Right atrium auricular region (tissue), 2 donors: ENCODE results near the gene HIPK4. TPM values are rescaled to one million over a fixed set of nuclear protein-coding genes. Genes with fewer than 3 reads are reported as not detected.

Experiments used
- DNase-seq: peaks from one replicate; pipeline ENCODE4 v3.0.0-alpha.2; 2019; ENCODE audit warnings: low spot score
- H3K27ac ChIP-seq, 2 donors: fragments of 200-600 bp; sonication (generic); 1 replicate in 1 of 2; 2 replicates in 1 of 2; pipeline ENCODE4 v1.5.1; 2016 to 2019
- H3K27me3 ChIP-seq, 2 donors: fragments of 200-600 bp; sonication (generic); one replicate each; pipeline versions ENCODE4 v1.5.1 to v1.6.0; 2017 to 2019
- H3K36me3 ChIP-seq: fragments of 200-600 bp; sonication (generic); one replicate; pipeline ENCODE4 v1.5.1; 2016
- H3K4me1 ChIP-seq, 2 donors: fragments of 200-600 bp; sonication (generic); one replicate each; pipeline versions ENCODE4 v1.5.1 to v1.6.0; 2017 to 2019
- H3K4me3 ChIP-seq, 2 donors: fragments of 200-600 bp; sonication (generic); 1 replicate in 1 of 2; 2 replicates in 1 of 2; pipeline ENCODE4 v1.5.1; 2017 to 2019; ENCODE audit warnings: mild to moderate bottlenecking in 1 of 2, moderate library complexity in 1 of 2
- H3K9me3 ChIP-seq, 2 donors: fragments of 200-600 bp; sonication (generic); one replicate each; pipeline ENCODE4 v1.5.1; 2019
- total RNA-seq, 2 donors: library from RNA; depleted of rRNA; stranded (reverse); fragments of >200 nt; gene quantifications; one replicate each; pipeline ENCODE4 v1.1.0, GENCODE V29; 2016
- TF ChIP-seq, protein P1 (sequence below), 2 donors: fragments of 200-600 bp; sonication (generic); IDR thresholded peaks; one replicate each; pipeline ENCODE4 v1.5.1; 2019; ENCODE audit warnings: antibody characterized with exemption in 2 of 2

The HIPK4 gene
- total RNA-seq, 2 donors from 2014 or later, result 1.0 TPM; not detected in 1

DNA sequence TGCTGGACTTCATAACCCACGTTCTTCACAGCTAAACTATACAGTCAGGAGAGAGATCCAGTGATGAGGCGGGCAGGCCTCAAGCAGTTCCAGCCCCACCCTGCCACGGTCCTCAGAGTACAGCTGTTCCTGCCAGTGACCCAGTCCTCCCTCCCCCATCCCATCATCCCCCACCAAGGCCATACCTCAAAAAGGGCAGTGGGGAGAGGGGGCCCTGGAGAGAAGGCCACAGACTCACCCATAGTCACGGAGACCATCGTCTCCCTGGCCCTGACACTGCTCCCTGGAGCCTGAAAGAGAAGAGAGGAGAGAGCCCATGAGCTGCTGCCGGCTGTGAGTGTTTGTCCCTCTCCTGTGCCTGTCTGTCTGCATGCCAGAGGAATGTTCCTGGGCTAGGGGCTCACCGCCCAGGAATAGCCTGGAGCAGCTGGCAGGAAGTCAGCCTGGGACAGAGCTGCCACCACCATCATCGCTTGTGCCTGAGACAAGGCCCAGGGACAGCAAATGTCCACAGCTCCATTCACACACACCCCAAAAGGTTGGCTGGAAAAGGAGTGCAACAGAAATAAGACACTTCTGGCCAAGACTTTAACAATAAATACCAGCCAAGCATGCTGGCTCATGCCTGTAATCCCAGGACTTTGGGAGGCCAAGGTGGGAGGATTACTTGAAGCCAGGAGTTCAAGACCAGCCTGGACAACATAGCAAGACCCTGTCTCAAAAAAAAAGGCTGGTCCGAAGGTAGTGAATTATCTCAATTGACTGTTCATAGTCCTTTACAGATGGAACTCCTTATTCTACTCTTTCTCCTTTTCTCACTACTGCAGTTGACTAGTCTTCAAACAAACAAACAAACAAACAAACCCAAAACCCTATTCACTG is 48.1 kb downstream of the HIPK4 start:
- no peaks in the 10 kb centered on the region for H3K9me3 ChIP-seq
- peak overlapping the region; percentile 9 to 19 for H3K4me3 ChIP-seq
- no peaks in the 10 kb centered on the region for H3K27me3 ChIP-seq
- H3K36me3 ChIP-seq, result peaks cover 11% of the 10 kb centered on the region
- H3K4me1 ChIP-seq, result peaks cover 0 to 19% of the 10 kb centered on the region in 2 donors
- DNase-seq, result peak; percentile 77
- TF ChIP-seq, protein P1, sequence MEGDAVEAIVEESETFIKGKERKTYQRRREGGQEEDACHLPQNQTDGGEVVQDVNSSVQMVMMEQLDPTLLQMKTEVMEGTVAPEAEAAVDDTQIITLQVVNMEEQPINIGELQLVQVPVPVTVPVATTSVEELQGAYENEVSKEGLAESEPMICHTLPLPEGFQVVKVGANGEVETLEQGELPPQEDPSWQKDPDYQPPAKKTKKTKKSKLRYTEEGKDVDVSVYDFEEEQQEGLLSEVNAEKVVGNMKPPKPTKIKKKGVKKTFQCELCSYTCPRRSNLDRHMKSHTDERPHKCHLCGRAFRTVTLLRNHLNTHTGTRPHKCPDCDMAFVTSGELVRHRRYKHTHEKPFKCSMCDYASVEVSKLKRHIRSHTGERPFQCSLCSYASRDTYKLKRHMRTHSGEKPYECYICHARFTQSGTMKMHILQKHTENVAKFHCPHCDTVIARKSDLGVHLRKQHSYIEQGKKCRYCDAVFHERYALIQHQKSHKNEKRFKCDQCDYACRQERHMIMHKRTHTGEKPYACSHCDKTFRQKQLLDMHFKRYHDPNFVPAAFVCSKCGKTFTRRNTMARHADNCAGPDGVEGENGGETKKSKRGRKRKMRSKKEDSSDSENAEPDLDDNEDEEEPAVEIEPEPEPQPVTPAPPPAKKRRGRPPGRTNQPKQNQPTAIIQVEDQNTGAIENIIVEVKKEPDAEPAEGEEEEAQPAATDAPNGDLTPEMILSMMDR (IDR thresholded peaks at IDR 0.05), result no peak
- H3K27ac ChIP-seq, result peak overlapping the region; percentile 84 to 92

DNA sequence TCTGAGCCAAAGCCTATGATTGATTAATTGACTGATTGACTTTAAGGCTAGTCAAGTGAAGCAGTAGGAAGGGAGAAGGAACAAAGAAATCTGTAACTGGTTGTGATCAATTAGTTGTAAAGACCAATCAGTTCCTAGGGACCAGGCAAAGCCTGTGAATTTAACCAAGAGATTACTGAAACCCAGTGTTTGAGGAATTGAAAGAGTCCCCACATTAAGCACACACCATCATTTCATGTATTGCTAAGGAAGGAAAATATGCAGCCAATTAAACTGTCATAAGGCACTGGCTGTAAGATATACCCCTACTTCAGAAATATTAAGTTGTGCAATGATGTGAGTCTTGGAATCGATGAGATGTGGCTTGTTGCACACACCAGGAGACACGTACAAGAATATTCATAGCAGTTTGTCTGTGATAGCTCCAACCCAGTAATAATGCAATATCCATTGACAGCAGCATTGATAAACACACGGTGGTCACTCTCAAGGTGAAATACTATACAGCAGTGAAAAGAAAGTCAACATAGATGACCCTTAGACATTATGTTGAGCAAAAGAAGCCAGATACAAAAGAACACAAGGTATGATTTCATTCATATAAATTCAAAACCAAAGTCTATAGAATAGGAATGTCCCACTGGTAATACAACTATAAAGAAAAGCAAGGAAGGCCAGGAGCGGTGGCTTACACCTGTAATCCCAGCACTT is 50.8 kb downstream of the HIPK4 start:
- Histone ChIP-seq H3K9me3 (no peaks in the 10 kb centered on the region), H3K36me3 (peaks cover 23% of the 10 kb centered on the region), H3K27ac (no peak overlapping the region), H3K4me3 (no peak overlapping the region), H3K27me3 (no peaks in the 10 kb centered on the region), H3K4me1 (peaks cover 0 to 21% of the 10 kb centered on the region in 2 donors)
- TF ChIP-seq, protein P1 (IDR thresholded peaks at IDR 0.05), result no peak
- no peak for DNase-seq

GRCh38 chr19:40337594-40337993 is 52.4 kb downstream of the HIPK4 start:
- peaks cover 0 to 11% of the 10 kb centered on the region in 2 donors for H3K4me1 ChIP-seq
- TF ChIP-seq, protein P1 (IDR thresholded peaks at IDR 0.05), result no peak
- H3K27me3 ChIP-seq, result no peaks in the 10 kb centered on the region
- H3K36me3 ChIP-seq, result peaks cover 39% of the 10 kb centered on the region
- DNase-seq, result no peak
- no peak overlapping the region for H3K27ac ChIP-seq
- no peak overlapping the region for H3K4me3 ChIP-seq
- no peaks in the 10 kb centered on the region for H3K9me3 ChIP-seq

- H3K27ac ChIP-seq, result no peak overlapping the region
- H3K4me3 ChIP-seq, result no peak overlapping the region
- TF ChIP-seq, protein P1 (IDR thresholded peaks at IDR 0.05), result no peak
- no peaks in the 10 kb centered on the region for H3K27me3 ChIP-seq
- no peak for DNase-seq
- H3K9me3 ChIP-seq, result no peaks in the 10 kb centered on the region
- H3K36me3 ChIP-seq, result peaks cover 44% of the 10 kb centered on the region
- H3K4me1 ChIP-seq, result peaks cover 0 to 6% of the 10 kb centered on the region in 2 donors
These were observed 52.9 kb downstream of the HIPK4 start for GRCh38 chr19:40337107-40337506.

DNA sequence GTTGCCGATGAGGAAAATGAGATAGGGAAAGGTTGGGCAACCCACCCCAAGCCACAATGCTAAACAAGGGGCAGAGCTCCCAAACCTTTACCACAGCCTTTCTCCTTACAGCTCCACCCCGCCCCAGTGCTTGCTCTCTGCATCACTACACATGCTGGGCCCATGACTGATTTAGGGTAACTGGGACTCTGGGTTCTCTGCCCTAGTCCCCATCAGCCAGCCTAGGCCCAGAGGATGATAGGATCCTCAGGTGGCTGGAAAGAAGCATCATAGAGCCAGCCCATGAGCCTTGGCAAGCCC is 53.4 kb downstream of the HIPK4 start:
- Histone ChIP-seq H3K4me3 (no peak overlapping the region), H3K27me3 (no peaks in the 10 kb centered on the region), H3K9me3 (no peaks in the 10 kb centered on the region), H3K4me1 (peaks cover 0 to 5% of the 10 kb centered on the region in 2 donors), H3K36me3 (peaks cover 49% of the 10 kb centered on the region), H3K27ac (no peak overlapping the region)
- DNase-seq, result no peak
- TF ChIP-seq, protein P1 (IDR thresholded peaks at IDR 0.05), result no peak
